ENCODE data around the gene HAO1.

HAO1 gene

GRCh38 chr20:7971536-7972280 lies 31.4 kb upstream of the HAO1 start:
- Histone ChIP-seq H3K27ac (ENCODE audit: low read length) (no peak overlapping the region), H4K20me1 (ENCODE audit: insufficient read depth, low read length) (no peaks in the 10 kb centered on the region), H3K36me3 (replicated peaks; ENCODE audit: insufficient read depth, low read length) (no peaks in the 10 kb centered on the region), H3K4me3 (ENCODE audit: low read length) (no peak overlapping the region), H3K4me2 (ENCODE audit: low read depth, low read length) (no peak overlapping the region), H3F3A (ENCODE audit: insufficient read depth, low read length) (no peaks in the 10 kb centered on the region), H3K79me2 (ENCODE audit: low read length) (no peaks in the 10 kb centered on the region), H3K9me2 (replicated peaks; ENCODE audit: insufficient read depth, low read length) (no peaks in the 10 kb centered on the region), H2AFZ (ENCODE audit: low read length) (no peak overlapping the region), H3K9ac (ENCODE audit: low read length) (no peak overlapping the region), H3K9me3 (replicated peaks; ENCODE audit: insufficient read depth, low read length) (no peaks in the 10 kb centered on the region), H3K27me3 (replicated peaks; ENCODE audit: insufficient read depth, low read length) (no peaks in the 10 kb centered on the region), H3K4me1 (ENCODE audit: low read length) (no peaks in the 10 kb centered on the region)
- TF ChIP-seq EZH2 (optimal IDR thresholded peaks at IDR 0.05; ENCODE audit: low read depth, low read length) = no peak
- TF ChIP-seq CTCF (IDR thresholded peaks at IDR 0.05; ENCODE audit: low read length) = no peak
- TF ChIP-seq EZH2phosphoT487 (IDR thresholded peaks at IDR 0.05; ENCODE audit: low read length) = no peak
- DNase-seq = no peak

GRCh38 chr20:7967199-7967844 lies 27.1 kb upstream of the HAO1 start:
- Histone ChIP-seq H3K9ac (ENCODE audit: low read length) (no peak overlapping the region), H3F3A (ENCODE audit: insufficient read depth, low read length) (no peaks in the 10 kb centered on the region), H3K4me2 (ENCODE audit: low read depth, low read length) (no peak overlapping the region), H2AFZ (ENCODE audit: low read length) (no peak overlapping the region), H4K20me1 (ENCODE audit: insufficient read depth, low read length) (no peaks in the 10 kb centered on the region), H3K9me3 (replicated peaks; ENCODE audit: insufficient read depth, low read length) (no peaks in the 10 kb centered on the region), H3K9me2 (replicated peaks; ENCODE audit: insufficient read depth, low read length) (no peaks in the 10 kb centered on the region), H3K27ac (ENCODE audit: low read length) (no peak overlapping the region), H3K4me1 (ENCODE audit: low read length) (no peaks in the 10 kb centered on the region), H3K36me3 (replicated peaks; ENCODE audit: insufficient read depth, low read length) (no peaks in the 10 kb centered on the region), H3K79me2 (ENCODE audit: low read length) (no peaks in the 10 kb centered on the region), H3K4me3 (ENCODE audit: low read length) (no peak overlapping the region), H3K27me3 (replicated peaks; ENCODE audit: insufficient read depth, low read length) (no peaks in the 10 kb centered on the region)
- no peak for TF ChIP-seq EZH2phosphoT487 (IDR thresholded peaks at IDR 0.05; ENCODE audit: low read length)
- no peak for TF ChIP-seq EZH2 (optimal IDR thresholded peaks at IDR 0.05; ENCODE audit: low read depth, low read length)
- no peak for TF ChIP-seq CTCF (IDR thresholded peaks at IDR 0.05; ENCODE audit: low read length)
- no peak for DNase-seq

- H3K9ac ChIP-seq (ENCODE audit: low read length) = no peak overlapping the region
- no peaks in the 10 kb centered on the region for H3K9me2 ChIP-seq (replicated peaks; ENCODE audit: insufficient read depth, low read length)
- H3K9me3 ChIP-seq (replicated peaks; ENCODE audit: insufficient read depth, low read length) = no peaks in the 10 kb centered on the region
- no peaks in the 10 kb centered on the region for H3K79me2 ChIP-seq (ENCODE audit: low read length)
- H3K27ac ChIP-seq (ENCODE audit: low read length) = no peak overlapping the region
- H3K4me2 ChIP-seq (ENCODE audit: low read depth, low read length) = no peak overlapping the region
- no peak overlapping the region for H2AFZ ChIP-seq (ENCODE audit: low read length)
- no peak overlapping the region for H3K4me3 ChIP-seq (ENCODE audit: low read length)
- no peak for TF ChIP-seq EZH2phosphoT487 (IDR thresholded peaks at IDR 0.05; ENCODE audit: low read length)
- no peak for TF ChIP-seq EZH2 (optimal IDR thresholded peaks at IDR 0.05; ENCODE audit: low read depth, low read length)
- no peak for TF ChIP-seq CTCF (IDR thresholded peaks at IDR 0.05; ENCODE audit: low read length)
- no peaks in the 10 kb centered on the region for H3K4me1 ChIP-seq (ENCODE audit: low read length)
- no peaks in the 10 kb centered on the region for H3F3A ChIP-seq (ENCODE audit: insufficient read depth, low read length)
- no peaks in the 10 kb centered on the region for H3K27me3 ChIP-seq (replicated peaks; ENCODE audit: insufficient read depth, low read length)
- H3K36me3 ChIP-seq (replicated peaks; ENCODE audit: insufficient read depth, low read length) = no peaks in the 10 kb centered on the region
- no peaks in the 10 kb centered on the region for H4K20me1 ChIP-seq (ENCODE audit: insufficient read depth, low read length)
- DNase-seq = no peak
Measured at GRCh38 chr20:7966176-7966575, 25.9 kb upstream of the HAO1 start.

Data from MM.1S (cell line).